ENCODE results near the gene TMEM255B. TPM values are rescaled to one million over a fixed set of nuclear protein-coding genes. Genes with fewer than 3 reads are reported as not detected.

The TMEM255B gene
- total and polyA plus RNA-seq, 9 of the 15 experiments (the other 6 are each of a cell fraction or from before 2014, with no cell fraction given): 0.01 to 0.75 (median 0.23) TPM

DNA sequence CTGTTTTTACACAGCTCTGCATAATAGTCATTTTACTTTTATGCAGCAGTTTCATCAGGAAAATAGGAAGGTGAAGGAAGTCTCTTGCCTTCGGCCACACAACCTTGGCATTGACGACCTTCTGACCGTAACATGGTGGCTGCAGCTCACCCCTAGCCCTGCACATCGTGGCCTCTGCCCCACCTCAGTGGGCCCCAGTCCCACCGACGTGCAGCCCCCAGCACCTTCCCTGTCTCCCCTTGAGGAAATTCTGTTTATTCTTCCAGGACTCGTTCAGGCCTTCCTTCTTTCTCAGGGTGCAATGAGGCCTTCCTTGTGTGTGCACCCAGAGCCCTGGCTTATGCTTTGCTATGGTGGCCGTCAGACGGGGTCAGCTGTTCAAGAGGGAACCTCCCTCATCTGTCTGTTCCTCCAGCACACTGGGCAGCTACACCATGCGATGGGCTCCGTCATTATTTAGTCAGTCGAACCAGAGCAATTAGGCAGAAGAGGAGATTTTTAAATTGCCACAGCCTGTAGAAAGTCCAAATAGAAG lies 33.3 kb downstream of the TMEM255B start (continued):
- no peak for TF ChIP-seq DIDO1 (tag; IDR thresholded peaks at IDR 0.05; ENCODE audit: low read depth)
- TF ChIP-seq PHTF2 (CRISPR knock-in tag; IDR thresholded peaks at IDR 0.05): no peak
- TF ChIP-seq, protein P1, sequence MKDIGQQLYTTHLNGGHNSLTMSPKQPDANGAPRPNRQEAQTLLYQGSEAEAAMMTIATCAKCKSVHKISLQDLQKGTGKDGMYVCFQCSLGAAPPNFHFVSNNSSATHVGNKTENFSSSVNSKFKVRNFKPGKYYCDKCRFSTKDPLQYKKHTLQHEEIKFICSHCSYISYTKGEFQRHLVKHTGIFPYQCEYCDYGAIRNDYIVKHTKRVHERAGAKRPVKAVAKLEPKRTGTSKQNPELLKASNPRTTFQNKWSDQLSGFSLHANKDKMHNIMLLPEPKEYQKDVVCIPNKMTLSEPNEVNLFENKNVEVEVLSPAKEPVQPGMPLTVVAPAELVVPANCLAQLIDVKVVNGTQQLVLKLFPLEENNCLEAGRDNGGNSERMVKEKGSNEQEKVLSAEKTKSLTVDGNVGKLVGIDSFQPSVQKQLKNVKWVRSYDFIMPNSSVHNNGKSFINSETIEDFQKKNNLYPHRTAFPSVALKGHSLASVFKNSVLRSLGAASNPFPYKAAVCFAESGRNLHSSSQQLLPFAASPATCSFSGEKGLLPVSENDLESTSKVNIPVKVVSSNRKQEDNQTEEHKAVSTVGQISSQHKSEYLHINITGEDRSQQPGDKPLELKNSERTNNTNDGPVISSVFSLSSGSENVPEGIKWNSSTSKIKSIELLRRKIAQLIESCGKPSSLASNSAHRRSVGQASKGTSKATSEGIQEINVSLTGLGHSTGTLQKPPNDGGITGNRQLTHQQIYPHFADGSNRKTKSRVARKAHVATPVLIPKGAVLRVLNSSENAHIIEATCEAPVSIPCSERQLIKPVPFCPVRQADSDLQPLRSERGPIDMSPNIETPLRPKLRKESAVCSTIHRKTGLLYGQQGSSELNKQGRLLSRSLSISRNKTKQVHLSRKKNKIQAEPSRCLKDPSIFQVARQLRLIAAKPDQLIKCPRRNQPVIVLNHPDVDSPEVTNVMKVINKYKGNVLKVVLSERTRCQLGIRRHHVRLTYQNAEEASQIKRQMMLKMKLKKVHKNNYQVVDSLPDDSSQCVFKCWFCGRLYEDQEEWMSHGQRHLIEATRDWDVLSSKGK (CRISPR knock-in tag; IDR thresholded peaks at IDR 0.05): no peak
- no peak for TF ChIP-seq TOE1 (IDR thresholded peaks at IDR 0.05; ENCODE audit: borderline replicate concordance)
- TF ChIP-seq TOE1 (CRISPR knock-in tag; IDR thresholded peaks at IDR 0.05; ENCODE audit: borderline replicate concordance, low read depth): no peak
- no peak for TF ChIP-seq KLF10 (CRISPR knock-in tag; IDR thresholded peaks at IDR 0.05)
